ENCODE results near the gene AP3S2. TPM values are rescaled to one million over a fixed set of nuclear protein-coding genes. Genes with fewer than 3 reads are reported as not detected.
"Not testable (repeated sequence)": the region's sequence is repeated elsewhere in the genome, so short reads cannot be mapped to it uniquely, and the experiment has no call there.

The AP3S2 gene
- total RNA-seq, 1 donor from 2014 or later, result 22.7 TPM

- no peak for DNase-seq (ENCODE audit: low read depth)
- H3K4me3 ChIP-seq (ENCODE audit: low read depth, low read length), result no peak overlapping the region
- TF ChIP-seq CTCF (conservative IDR thresholded peaks at IDR 0.05; ENCODE audit: low read depth, low read length), result no peak
Measured at GRCh38 chr15:89785064-89785773, 108.6 kb downstream of the AP3S2 start.

- no peak for DNase-seq (ENCODE audit: low read depth)
- TF ChIP-seq CTCF (conservative IDR thresholded peaks at IDR 0.05; ENCODE audit: low read depth, low read length), result no peak
- no peak overlapping the region for H3K4me3 ChIP-seq (ENCODE audit: low read depth, low read length)
Measured at GRCh38 chr15:89784686-89784960, 109.2 kb downstream of the AP3S2 start.

GRCh38 chr15:89783861-89784685 is 109.7 kb downstream of the AP3S2 start:
- H3K4me3 ChIP-seq (ENCODE audit: low read depth, low read length), result no peak overlapping the region
- TF ChIP-seq CTCF (conservative IDR thresholded peaks at IDR 0.05; ENCODE audit: low read depth, low read length), result no peak
- no peak for DNase-seq (ENCODE audit: low read depth)

- TF ChIP-seq CTCF (conservative IDR thresholded peaks at IDR 0.05; ENCODE audit: low read depth, low read length), result no peak
- H3K4me3 ChIP-seq (ENCODE audit: low read depth, low read length), result no peak overlapping the region
- DNase-seq (ENCODE audit: low read depth), result no peak
Measured at GRCh38 chr15:89783111-89783860, 110.5 kb downstream of the AP3S2 start.

- not testable (repeated sequence) for DNase-seq (ENCODE audit: low read depth); H3K4me3 ChIP-seq (ENCODE audit: low read depth, low read length)
Measured at GRCh38 chr15:89782619-89782950, 111.2 kb downstream of the AP3S2 start.

GRCh38 chr15:89781891-89782618 is 111.7 kb downstream of the AP3S2 start:
- TF ChIP-seq CTCF (conservative IDR thresholded peaks at IDR 0.05; ENCODE audit: low read depth, low read length), result no peak
- no peak overlapping the region for H3K4me3 ChIP-seq (ENCODE audit: low read depth, low read length)
- DNase-seq (ENCODE audit: low read depth), result peak; percentile 22

GRCh38 chr15:89781055-89781454 is 112.7 kb downstream of the AP3S2 start:
- no peak for TF ChIP-seq CTCF (conservative IDR thresholded peaks at IDR 0.05; ENCODE audit: low read depth, low read length)
- H3K4me3 ChIP-seq (ENCODE audit: low read depth, low read length), result no peak overlapping the region
- no peak for DNase-seq (ENCODE audit: low read depth)

Measured in epithelial cell of proximal tubule (primary cell).